ENCODE results near the gene MIOS.

Gene MIOS

GRCh38 chr7:7612519-7612918 lies 45.8 kb downstream of the MIOS start:
- H3K4me2 ChIP-seq (ENCODE audit: low read length), result no peak overlapping the region
- H3K4me3 ChIP-seq (ENCODE audit: low read depth, low read length, poor library complexity, severe bottlenecking), result no peak overlapping the region
- no peak overlapping the region for H3K9ac ChIP-seq (ENCODE audit: low read length)
- TF ChIP-seq EZH2 (IDR thresholded peaks at IDR 0.05; ENCODE audit: borderline replicate concordance, low read length) (no peak), CTCF (IDR thresholded peaks at IDR 0.05; ENCODE audit: low read length) (no peak)
- H3K79me2 ChIP-seq (ENCODE audit: insufficient read depth, low read length), result no peaks in the 10 kb centered on the region
- no peaks in the 10 kb centered on the region for H3K4me1 ChIP-seq (ENCODE audit: insufficient read depth, low read length, severe bottlenecking)
- H3F3A ChIP-seq (ENCODE audit: insufficient read depth, low read length), result no peaks in the 10 kb centered on the region
- H3K27me3 ChIP-seq (ENCODE audit: insufficient read depth, low read length), result no peaks in the 10 kb centered on the region
- H3K9me3 ChIP-seq (ENCODE audit: low read length), result no peaks in the 10 kb centered on the region
- no peak overlapping the region for H2AFZ ChIP-seq (ENCODE audit: low read length)
- H3K36me3 ChIP-seq (ENCODE audit: insufficient read depth, low read length), result peaks cover 5% of the 10 kb centered on the region; the same call in 1 of the 2 replicates
- H3K9me2 ChIP-seq (ENCODE audit: low read depth, low read length), result no peaks in the 10 kb centered on the region
- H4K20me1 ChIP-seq (ENCODE audit: insufficient read depth, low read length), result no peaks in the 10 kb centered on the region
- no peak overlapping the region for H3K27ac ChIP-seq (ENCODE audit: low read depth, low read length, poor library complexity, severe bottlenecking)

- H3K27me3 ChIP-seq (ENCODE audit: insufficient read depth, low read length), result no peaks in the 10 kb centered on the region
- no peaks in the 10 kb centered on the region for H3K9me2 ChIP-seq (ENCODE audit: low read depth, low read length)
- no peaks in the 10 kb centered on the region for H3K36me3 ChIP-seq (ENCODE audit: insufficient read depth, low read length)
- H3K4me1 ChIP-seq (ENCODE audit: insufficient read depth, low read length, severe bottlenecking), result no peaks in the 10 kb centered on the region
- no peak overlapping the region for H3K27ac ChIP-seq (ENCODE audit: low read depth, low read length, poor library complexity, severe bottlenecking)
- H3K79me2 ChIP-seq (ENCODE audit: insufficient read depth, low read length), result no peaks in the 10 kb centered on the region
- H4K20me1 ChIP-seq (ENCODE audit: insufficient read depth, low read length), result no peaks in the 10 kb centered on the region
- no peak for TF ChIP-seq CTCF (IDR thresholded peaks at IDR 0.05; ENCODE audit: low read length)
- no peak for TF ChIP-seq EZH2 (IDR thresholded peaks at IDR 0.05; ENCODE audit: borderline replicate concordance, low read length)
- no peaks in the 10 kb centered on the region for H3F3A ChIP-seq (ENCODE audit: insufficient read depth, low read length)
- H2AFZ ChIP-seq (ENCODE audit: low read length), result no peak overlapping the region
- H3K4me2 ChIP-seq (ENCODE audit: low read length), result no peak overlapping the region
- no peaks in the 10 kb centered on the region for H3K9me3 ChIP-seq (ENCODE audit: low read length)
- H3K4me3 ChIP-seq (ENCODE audit: low read depth, low read length, poor library complexity, severe bottlenecking), result no peak overlapping the region
- H3K9ac ChIP-seq (ENCODE audit: low read length), result no peak overlapping the region
Measured at GRCh38 chr7:7613210-7613609, 46.5 kb downstream of the MIOS start.

- H4K20me1 ChIP-seq (ENCODE audit: insufficient read depth, low read length), result no peaks in the 10 kb centered on the region
- H3K4me1 ChIP-seq (ENCODE audit: insufficient read depth, low read length, severe bottlenecking), result no peaks in the 10 kb centered on the region
- no peak overlapping the region for H2AFZ ChIP-seq (ENCODE audit: low read length)
- TF ChIP-seq EZH2 (IDR thresholded peaks at IDR 0.05; ENCODE audit: borderline replicate concordance, low read length), result no peak
- TF ChIP-seq CTCF (IDR thresholded peaks at IDR 0.05; ENCODE audit: low read length), result no peak
- H3F3A ChIP-seq (ENCODE audit: insufficient read depth, low read length), result no peaks in the 10 kb centered on the region
- no peak overlapping the region for H3K9ac ChIP-seq (ENCODE audit: low read length)
- H3K9me2 ChIP-seq (ENCODE audit: low read depth, low read length), result no peaks in the 10 kb centered on the region
- no peak overlapping the region for H3K4me2 ChIP-seq (ENCODE audit: low read length)
- H3K9me3 ChIP-seq (ENCODE audit: low read length), result no peaks in the 10 kb centered on the region
- no peaks in the 10 kb centered on the region for H3K27me3 ChIP-seq (ENCODE audit: insufficient read depth, low read length)
- no peak overlapping the region for H3K4me3 ChIP-seq (ENCODE audit: low read depth, low read length, poor library complexity, severe bottlenecking)
- no peak overlapping the region for H3K27ac ChIP-seq (ENCODE audit: low read depth, low read length, poor library complexity, severe bottlenecking)
- no peaks in the 10 kb centered on the region for H3K79me2 ChIP-seq (ENCODE audit: insufficient read depth, low read length)
- H3K36me3 ChIP-seq (ENCODE audit: insufficient read depth, low read length), result no peaks in the 10 kb centered on the region
Measured at GRCh38 chr7:7614018-7614741, 47.5 kb downstream of the MIOS start.
